Mammary epithelial cell (primary cell): ENCODE results near the gene PPT2.

Experiments used
- EZH2 ChIP-seq: IDR thresholded peaks from 2 replicates; pipeline ENCODE4 v1.6.1; 2012; ENCODE audit warnings: low read length, inconsistent platforms, borderline replicate concordance
- TF ChIP-seq, protein P1 (sequence below), 2 donors: IDR thresholded peaks in 1 of 2; conservative IDR thresholded peaks in 1 of 2; 2 replicates each; pipeline ENCODE4 v1.5.1; 2011 to 2012; ENCODE audit warnings: inconsistent platforms in 2 of 2, low read length in 2 of 2, mild to moderate bottlenecking in 2 of 2, control low read depth in 1 of 2, low read depth in 1 of 2; ENCODE audit not compliant: insufficient read depth in 1 of 2; ENCODE audit errors: extremely low read depth in 1 of 2

- TF ChIP-seq, protein P1, sequence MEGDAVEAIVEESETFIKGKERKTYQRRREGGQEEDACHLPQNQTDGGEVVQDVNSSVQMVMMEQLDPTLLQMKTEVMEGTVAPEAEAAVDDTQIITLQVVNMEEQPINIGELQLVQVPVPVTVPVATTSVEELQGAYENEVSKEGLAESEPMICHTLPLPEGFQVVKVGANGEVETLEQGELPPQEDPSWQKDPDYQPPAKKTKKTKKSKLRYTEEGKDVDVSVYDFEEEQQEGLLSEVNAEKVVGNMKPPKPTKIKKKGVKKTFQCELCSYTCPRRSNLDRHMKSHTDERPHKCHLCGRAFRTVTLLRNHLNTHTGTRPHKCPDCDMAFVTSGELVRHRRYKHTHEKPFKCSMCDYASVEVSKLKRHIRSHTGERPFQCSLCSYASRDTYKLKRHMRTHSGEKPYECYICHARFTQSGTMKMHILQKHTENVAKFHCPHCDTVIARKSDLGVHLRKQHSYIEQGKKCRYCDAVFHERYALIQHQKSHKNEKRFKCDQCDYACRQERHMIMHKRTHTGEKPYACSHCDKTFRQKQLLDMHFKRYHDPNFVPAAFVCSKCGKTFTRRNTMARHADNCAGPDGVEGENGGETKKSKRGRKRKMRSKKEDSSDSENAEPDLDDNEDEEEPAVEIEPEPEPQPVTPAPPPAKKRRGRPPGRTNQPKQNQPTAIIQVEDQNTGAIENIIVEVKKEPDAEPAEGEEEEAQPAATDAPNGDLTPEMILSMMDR (conservative IDR thresholded peaks at IDR 0.05 in 1 of 2, IDR thresholded peaks at IDR 0.05 in 1 of 2; ENCODE audit: extremely low read depth in 1 of 2, insufficient read depth in 1 of 2, low read depth in 1 of 2, low read length in 2 of 2) = no peak
- no peak for TF ChIP-seq EZH2
These were observed 27.1 kb upstream of the PPT2 start for GRCh38 chr6:32126880-32127279.
